IMR-90 (cell line): ENCODE data around the gene SKP1. TPM values are rescaled to one million over a fixed set of nuclear protein-coding genes. Genes with fewer than 3 reads are reported as not detected.

Experiments used
- CTCF ChIP-seq: conservative IDR thresholded peaks from 2 replicates; pipeline ENCODE4 v1.5.1; 2012; ENCODE audit warnings: mild to moderate bottlenecking, low read depth, low read length, improper control_type of control experiment
- polyA plus RNA-seq, 3 experiments: library from polyadenylated mRNA; depleted of rRNA; stranded (reverse); fragments of >200 nt; gene quantifications; 2 replicates each; pipeline ENCODE4 v1.2.3, GENCODE V29; 2012; ENCODE audit warnings: low replicate concordance in 1 of 3
- total RNA-seq: library from RNA; depleted of rRNA; stranded (reverse); fragments of >200 nt; gene quantifications from 2 replicates; pipeline ENCODE4 v1.2.3, GENCODE V29; 2012

Gene SKP1
- total and polyA plus RNA-seq, 2 of the 4 experiments (the other 2 are of a cell fraction) = 206 to 618 TPM

- peak; percentile 28; the same call in 1 of the 2 replicates for TF ChIP-seq CTCF
Measured at GRCh38 chr5:134224888-134225779, 48.4 kb upstream of the SKP1 start (continued).
